GM12872 (cell line): ENCODE data around the gene AEBP1.

Source experiments
- TF ChIP-seq, protein P1 (sequence below): IDR thresholded peaks from 3 replicates; pipeline ENCODE4 v1.5.1; 2011; ENCODE audit warnings: low read depth, mild to moderate bottlenecking, low read length, moderate library complexity; ENCODE audit not compliant: insufficient read depth

The AEBP1 gene

GRCh38 chr7:44120395-44120794 is 16.2 kb downstream of the AEBP1 start:
- TF ChIP-seq, protein P1, sequence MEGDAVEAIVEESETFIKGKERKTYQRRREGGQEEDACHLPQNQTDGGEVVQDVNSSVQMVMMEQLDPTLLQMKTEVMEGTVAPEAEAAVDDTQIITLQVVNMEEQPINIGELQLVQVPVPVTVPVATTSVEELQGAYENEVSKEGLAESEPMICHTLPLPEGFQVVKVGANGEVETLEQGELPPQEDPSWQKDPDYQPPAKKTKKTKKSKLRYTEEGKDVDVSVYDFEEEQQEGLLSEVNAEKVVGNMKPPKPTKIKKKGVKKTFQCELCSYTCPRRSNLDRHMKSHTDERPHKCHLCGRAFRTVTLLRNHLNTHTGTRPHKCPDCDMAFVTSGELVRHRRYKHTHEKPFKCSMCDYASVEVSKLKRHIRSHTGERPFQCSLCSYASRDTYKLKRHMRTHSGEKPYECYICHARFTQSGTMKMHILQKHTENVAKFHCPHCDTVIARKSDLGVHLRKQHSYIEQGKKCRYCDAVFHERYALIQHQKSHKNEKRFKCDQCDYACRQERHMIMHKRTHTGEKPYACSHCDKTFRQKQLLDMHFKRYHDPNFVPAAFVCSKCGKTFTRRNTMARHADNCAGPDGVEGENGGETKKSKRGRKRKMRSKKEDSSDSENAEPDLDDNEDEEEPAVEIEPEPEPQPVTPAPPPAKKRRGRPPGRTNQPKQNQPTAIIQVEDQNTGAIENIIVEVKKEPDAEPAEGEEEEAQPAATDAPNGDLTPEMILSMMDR, result no peak

GRCh38 chr7:44121761-44122420 is 17.7 kb downstream of the AEBP1 start:
- TF ChIP-seq, protein P1, result no peak

DNA sequence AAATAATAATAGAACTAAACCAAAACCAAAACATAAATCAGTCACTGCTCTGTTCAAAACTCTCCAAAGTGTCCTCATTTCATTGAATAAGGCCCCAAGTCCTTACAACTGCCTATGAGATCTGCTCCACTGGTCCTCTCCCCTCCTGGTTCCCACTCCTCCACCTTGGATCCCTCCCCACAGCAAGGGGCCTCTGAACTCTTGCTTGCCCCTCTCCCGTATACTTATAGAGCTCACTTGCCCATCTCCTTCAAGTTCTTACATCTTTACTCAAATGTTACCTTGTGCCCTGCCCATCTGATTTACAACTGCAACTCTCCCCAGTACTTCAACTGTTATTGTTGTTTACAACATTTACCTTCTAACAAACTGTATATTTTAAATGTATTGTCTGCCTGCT is 18.4 kb downstream of the AEBP1 start:
- TF ChIP-seq, protein P1, result no peak

GRCh38 chr7:44123190-44124003 is 19.3 kb downstream of the AEBP1 start, which contains the start of gene POLD2:
Gene POLD2 (minus strand): TSS chr7:44123548. CDS start chr7:44122053, 1,495 bp downstream.
- TF ChIP-seq, protein P1, result no peak

- TF ChIP-seq, protein P1, result no peak
Observed at GRCh38 chr7:44124822-44125202, 20.7 kb downstream of the AEBP1 start.

DNA sequence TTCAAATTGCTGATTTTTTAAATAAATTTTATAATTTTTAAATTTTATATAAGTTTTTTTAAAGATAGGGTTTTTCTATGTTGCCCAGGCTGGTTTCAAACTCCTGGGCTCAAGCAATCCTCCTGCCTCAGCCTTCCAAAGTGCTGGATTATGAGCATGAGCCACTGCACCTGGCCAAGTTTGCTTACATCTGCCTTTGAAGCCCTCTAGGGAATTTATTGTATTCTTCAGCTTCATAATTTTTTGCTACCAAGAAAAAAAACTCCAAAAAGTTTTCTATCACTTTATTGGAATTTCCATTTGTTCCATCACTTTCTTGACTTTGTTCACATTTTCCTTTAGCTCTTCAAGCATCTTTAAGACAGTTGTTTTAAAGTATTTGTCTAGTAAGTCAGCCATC is 23.0 kb downstream of the AEBP1 start:
- TF ChIP-seq, protein P1, result no peak

GRCh38 chr7:44128721-44129582 is 24.8 kb downstream of the AEBP1 start:
- TF ChIP-seq, protein P1, result no peak
